Fibroblast of villous mesenchyme (primary cell): ENCODE measurements around the gene HMGCR. TPM values are rescaled to one million over a fixed set of nuclear protein-coding genes. Genes with fewer than 3 reads are reported as not detected.

Source experiments
- DNase-seq: peaks from one replicate; pipeline ENCODE4 v3.0.0-alpha.2; 2010; ENCODE audit warnings: low read depth
- H3K4me3 ChIP-seq: 2 replicates; pipeline ENCODE4 v1.5.1; 2011; ENCODE audit warnings: low read depth, mild to moderate bottlenecking, low read length
- CTCF ChIP-seq: IDR thresholded peaks from 2 replicates; pipeline ENCODE4 v1.5.1; 2012; ENCODE audit warnings: low read depth, mild to moderate bottlenecking, low read length; ENCODE audit not compliant: insufficient read depth
- total RNA-seq: library from RNA; depleted of rRNA; stranded (reverse); fragments of >200 nt; gene quantifications from 2 replicates; pipeline ENCODE4 v1.2.3, GENCODE V29; 2012

The HMGCR gene
- total RNA-seq, 1 donor: 198 TPM

- TF ChIP-seq CTCF: no peak
- H3K4me3 ChIP-seq: no peak overlapping the region
- no peak for DNase-seq
These were observed 18.2 kb downstream of the HMGCR start for GRCh38 chr5:75355236-75355635.

- H3K4me3 ChIP-seq: no peak overlapping the region
- DNase-seq: no peak
- no peak for TF ChIP-seq CTCF
These were observed 19.7 kb downstream of the HMGCR start for GRCh38 chr5:75356719-75357118.

GRCh38 chr5:75358117-75358516 is 21.1 kb downstream of the HMGCR start:
- no peak for TF ChIP-seq CTCF
- DNase-seq: no peak
- H3K4me3 ChIP-seq: no peak overlapping the region

GRCh38 chr5:75361310-75361709 is 24.3 kb downstream of the HMGCR start:
- no peak for TF ChIP-seq CTCF
- DNase-seq: no peak
- H3K4me3 ChIP-seq: no peak overlapping the region

- DNase-seq: no peak
- no peak for TF ChIP-seq CTCF
- H3K4me3 ChIP-seq: no peak overlapping the region
These were observed 25.5 kb downstream of the HMGCR start for GRCh38 chr5:75362474-75362975.

- no peak overlapping the region for H3K4me3 ChIP-seq
- TF ChIP-seq CTCF: no peak
- no peak for DNase-seq
These were observed 26.1 kb downstream of the HMGCR start for GRCh38 chr5:75363111-75363510.
